ENCODE data around the gene TBPL1. TPM values are rescaled to one million over a fixed set of nuclear protein-coding genes. Genes with fewer than 3 reads are reported as not detected.
A peak's percentile ranks its signal among the peaks of the same experiment; 100 is the strongest.

The TBPL1 gene
- total and polyA plus RNA-seq, 2 donors (not counting 1 experiment from before 2014, with no cell fraction given) = 23.3 to 29.6 TPM

GRCh38 chr6:134021396-134022122 is 68.5 kb downstream of the TBPL1 start:
- POLR2A ChIA-PET = no interaction called here
- CTCF ChIA-PET = interaction anchor here (1.0 kb wide), 1 partner anchor 98 kb away, joined by 3 read pairs; no protein-coding TSS in a partner anchor
- Histone ChIP-seq H3K79me2 (ENCODE audit: control insufficient read depth, insufficient read depth, low read length) (no peaks in the 10 kb centered on the region), H3K9me3 (ENCODE audit: control extremely low read depth in 1 of 3, control insufficient read depth in 2 of 3, insufficient read depth in 1 of 3, low read length in 2 of 3) (no peaks in the 10 kb centered on the region), H3K36me3 (replicated peaks in 1 of 2; ENCODE audit: control extremely low read depth in 1 of 2, control insufficient read depth in 1 of 2, extremely low read depth in 1 of 2, insufficient read depth in 2 of 2, low read length in 1 of 2) (no peaks in the 10 kb centered on the region), H3K4me1 (ENCODE audit: control insufficient read depth in 2 of 2, insufficient read depth in 2 of 2, low read length in 2 of 2) (peaks cover 6 to 9% of the 10 kb centered on the region in 2 donors), H3K27me3 (replicated peaks in 1 of 4; ENCODE audit: control extremely low read depth in 1 of 4, control insufficient read depth in 3 of 4, insufficient read depth in 4 of 4, low read length in 3 of 4) (peaks cover 0 to 2% (median 0%) of the 10 kb centered on the region in 4 experiments), H3K4me2 (replicated peaks; ENCODE audit: low read depth, low read length, poor library complexity, severe bottlenecking) (peak overlapping the region; percentile 37), H3K9ac (ENCODE audit: low read length) (no peak overlapping the region), H3K27ac (ENCODE audit: low read length in 2 of 2) (no peak overlapping the region), H2AFZ (ENCODE audit: insufficient read depth, low read depth, low read length, poor library complexity, severe bottlenecking) (peak overlapping the region; percentile 3), H4K20me1 (ENCODE audit: control insufficient read depth, insufficient read depth, low read length, poor library complexity, severe bottlenecking) (no peaks in the 10 kb centered on the region), H3K4me3 (ENCODE audit: control extremely low read depth in 1 of 5, extremely low read depth in 1 of 5, insufficient read depth in 1 of 5, low read depth in 2 of 5, low read length in 4 of 5) (no peak overlapping the region)
- no peak for TF ChIP-seq EZH2 (IDR thresholded peaks at IDR 0.05; ENCODE audit: borderline replicate concordance, insufficient read depth, low read depth, low read length, poor library complexity, severe bottlenecking)
- no peak for TF ChIP-seq CTCF (IDR thresholded peaks at IDR 0.05)
- H3K4me3 Mint-ChIP-seq = no peak overlapping the region
- DNase-seq (peak; percentile 19), ATAC-seq (ENCODE audit: low read depth) (no peak)
- no peaks in the 10 kb centered on the region for H3K9me3 Mint-ChIP-seq (ENCODE audit: insufficient read depth)
- no peak overlapping the region for H3K27ac Mint-ChIP-seq
- peaks cover 5% of the 10 kb centered on the region for H3K27me3 Mint-ChIP-seq
- intact Hi-C loops (cut with micrococcal nuclease) = no loop called here
- WGBS (ENCODE audit: insufficient coverage) = 10% methylated on average over 2 of the region's 5 CpGs
- H3K4me1 Mint-ChIP-seq = peaks cover 12% of the 10 kb centered on the region

GRCh38 chr6:134022650-134023049 is 69.6 kb downstream of the TBPL1 start:
- Histone ChIP-seq H4K20me1 (ENCODE audit: control insufficient read depth, insufficient read depth, low read length, poor library complexity, severe bottlenecking) (no peaks in the 10 kb centered on the region), H3K36me3 (replicated peaks in 1 of 2; ENCODE audit: control extremely low read depth in 1 of 2, control insufficient read depth in 1 of 2, extremely low read depth in 1 of 2, insufficient read depth in 2 of 2, low read length in 1 of 2) (no peaks in the 10 kb centered on the region), H3K4me1 (ENCODE audit: control insufficient read depth in 2 of 2, insufficient read depth in 2 of 2, low read length in 2 of 2) (peaks cover 6 to 9% of the 10 kb centered on the region in 2 donors), H3K9ac (ENCODE audit: low read length) (no peak overlapping the region), H3K79me2 (ENCODE audit: control insufficient read depth, insufficient read depth, low read length) (no peaks in the 10 kb centered on the region), H3K4me2 (replicated peaks; ENCODE audit: low read depth, low read length, poor library complexity, severe bottlenecking) (no peak overlapping the region), H3K27ac (ENCODE audit: low read length in 2 of 2) (no peak overlapping the region), H3K27me3 (replicated peaks in 1 of 4; ENCODE audit: control extremely low read depth in 1 of 4, control insufficient read depth in 3 of 4, insufficient read depth in 4 of 4, low read length in 3 of 4) (peaks cover 0 to 2% (median 0%) of the 10 kb centered on the region in 4 experiments), H3K4me3 (ENCODE audit: control extremely low read depth in 1 of 5, extremely low read depth in 1 of 5, insufficient read depth in 1 of 5, low read depth in 2 of 5, low read length in 4 of 5) (no peak overlapping the region), H2AFZ (ENCODE audit: insufficient read depth, low read depth, low read length, poor library complexity, severe bottlenecking) (no peak overlapping the region), H3K9me3 (ENCODE audit: control extremely low read depth in 1 of 3, control insufficient read depth in 2 of 3, insufficient read depth in 1 of 3, low read length in 2 of 3) (no peaks in the 10 kb centered on the region)
- no peak for ATAC-seq (ENCODE audit: low read depth)
- Mint-ChIP-seq H3K4me3 (no peak overlapping the region), H3K27ac (no peak overlapping the region), H3K9me3 (ENCODE audit: insufficient read depth) (no peaks in the 10 kb centered on the region), H3K27me3 (peaks cover 9% of the 10 kb centered on the region), H3K4me1 (peaks cover 12% of the 10 kb centered on the region)
- intact Hi-C loops (cut with micrococcal nuclease) = no loop called here
- POLR2A ChIA-PET = no interaction called here
- no peak for TF ChIP-seq CTCF (IDR thresholded peaks at IDR 0.05)
- no peak for TF ChIP-seq EZH2 (IDR thresholded peaks at IDR 0.05; ENCODE audit: borderline replicate concordance, insufficient read depth, low read depth, low read length, poor library complexity, severe bottlenecking)
- 100% methylated on average over 1 of the region's 3 CpGs for WGBS (ENCODE audit: insufficient coverage)
- CTCF ChIA-PET = interaction anchor here (1.9 kb wide), 1 partner anchor 98 kb away, joined by 14 read pairs; no protein-coding TSS in a partner anchor
- no peak for DNase-seq

Data from B cell (primary cell).